Mammary epithelial cell (primary cell): Measurements from ENCODE around the gene TMEM163.

Source experiments
- EZH2 ChIP-seq: IDR thresholded peaks from 2 replicates; pipeline ENCODE4 v1.6.1; 2012; ENCODE audit warnings: low read length, inconsistent platforms, borderline replicate concordance
- TF ChIP-seq, protein P1 (sequence below), 2 donors: IDR thresholded peaks in 1 of 2; conservative IDR thresholded peaks in 1 of 2; 2 replicates each; pipeline ENCODE4 v1.5.1; 2011 to 2012; ENCODE audit warnings: inconsistent platforms in 2 of 2, low read length in 2 of 2, mild to moderate bottlenecking in 2 of 2, control low read depth in 1 of 2, low read depth in 1 of 2; ENCODE audit not compliant: insufficient read depth in 1 of 2; ENCODE audit errors: extremely low read depth in 1 of 2

DNA sequence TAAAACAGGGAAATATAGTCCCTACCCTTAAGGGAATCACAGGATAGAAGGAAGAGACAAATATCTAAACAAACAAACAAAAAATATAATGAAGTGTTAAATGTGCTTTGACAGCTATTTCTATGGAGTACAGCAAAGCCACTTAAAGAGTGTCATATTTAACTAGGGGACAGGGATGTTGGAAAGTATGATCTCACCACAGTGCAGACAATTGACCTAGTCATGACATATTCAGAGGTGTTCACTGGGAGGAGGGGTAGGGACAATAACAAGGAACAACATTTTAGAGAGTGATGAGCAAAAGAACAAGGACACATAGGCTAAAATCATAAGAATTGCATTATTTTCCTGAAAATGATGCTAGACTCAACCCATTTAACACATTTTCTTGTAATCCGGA, 107.5 kb downstream of the TMEM163 start:
- TF ChIP-seq EZH2 = no peak
- TF ChIP-seq, protein P1, sequence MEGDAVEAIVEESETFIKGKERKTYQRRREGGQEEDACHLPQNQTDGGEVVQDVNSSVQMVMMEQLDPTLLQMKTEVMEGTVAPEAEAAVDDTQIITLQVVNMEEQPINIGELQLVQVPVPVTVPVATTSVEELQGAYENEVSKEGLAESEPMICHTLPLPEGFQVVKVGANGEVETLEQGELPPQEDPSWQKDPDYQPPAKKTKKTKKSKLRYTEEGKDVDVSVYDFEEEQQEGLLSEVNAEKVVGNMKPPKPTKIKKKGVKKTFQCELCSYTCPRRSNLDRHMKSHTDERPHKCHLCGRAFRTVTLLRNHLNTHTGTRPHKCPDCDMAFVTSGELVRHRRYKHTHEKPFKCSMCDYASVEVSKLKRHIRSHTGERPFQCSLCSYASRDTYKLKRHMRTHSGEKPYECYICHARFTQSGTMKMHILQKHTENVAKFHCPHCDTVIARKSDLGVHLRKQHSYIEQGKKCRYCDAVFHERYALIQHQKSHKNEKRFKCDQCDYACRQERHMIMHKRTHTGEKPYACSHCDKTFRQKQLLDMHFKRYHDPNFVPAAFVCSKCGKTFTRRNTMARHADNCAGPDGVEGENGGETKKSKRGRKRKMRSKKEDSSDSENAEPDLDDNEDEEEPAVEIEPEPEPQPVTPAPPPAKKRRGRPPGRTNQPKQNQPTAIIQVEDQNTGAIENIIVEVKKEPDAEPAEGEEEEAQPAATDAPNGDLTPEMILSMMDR (conservative IDR thresholded peaks at IDR 0.05 in 1 of 2, IDR thresholded peaks at IDR 0.05 in 1 of 2; ENCODE audit: extremely low read depth in 1 of 2, insufficient read depth in 1 of 2, low read depth in 1 of 2, low read length in 2 of 2) = no peak
